ENCODE measurements around the gene GJA3. TPM values are rescaled to one million over a fixed set of nuclear protein-coding genes. Genes with fewer than 3 reads are reported as not detected.
A peak's percentile ranks its signal among the peaks of the same experiment; 100 is the strongest.

The GJA3 gene
- 0.56 and 0.84 TPM in 2 replicates for total RNA-seq (2014; rRNA removed; shearing (Covaris generic))
- 0.33 and 0.48 TPM in 2 replicates for polyA plus RNA-seq (2015; cell fraction: cytosol; rRNA removed)
- polyA plus RNA-seq (2015; cell fraction: nucleus; rRNA removed): 0.41 and 0.47 TPM in 2 replicates

DNA sequence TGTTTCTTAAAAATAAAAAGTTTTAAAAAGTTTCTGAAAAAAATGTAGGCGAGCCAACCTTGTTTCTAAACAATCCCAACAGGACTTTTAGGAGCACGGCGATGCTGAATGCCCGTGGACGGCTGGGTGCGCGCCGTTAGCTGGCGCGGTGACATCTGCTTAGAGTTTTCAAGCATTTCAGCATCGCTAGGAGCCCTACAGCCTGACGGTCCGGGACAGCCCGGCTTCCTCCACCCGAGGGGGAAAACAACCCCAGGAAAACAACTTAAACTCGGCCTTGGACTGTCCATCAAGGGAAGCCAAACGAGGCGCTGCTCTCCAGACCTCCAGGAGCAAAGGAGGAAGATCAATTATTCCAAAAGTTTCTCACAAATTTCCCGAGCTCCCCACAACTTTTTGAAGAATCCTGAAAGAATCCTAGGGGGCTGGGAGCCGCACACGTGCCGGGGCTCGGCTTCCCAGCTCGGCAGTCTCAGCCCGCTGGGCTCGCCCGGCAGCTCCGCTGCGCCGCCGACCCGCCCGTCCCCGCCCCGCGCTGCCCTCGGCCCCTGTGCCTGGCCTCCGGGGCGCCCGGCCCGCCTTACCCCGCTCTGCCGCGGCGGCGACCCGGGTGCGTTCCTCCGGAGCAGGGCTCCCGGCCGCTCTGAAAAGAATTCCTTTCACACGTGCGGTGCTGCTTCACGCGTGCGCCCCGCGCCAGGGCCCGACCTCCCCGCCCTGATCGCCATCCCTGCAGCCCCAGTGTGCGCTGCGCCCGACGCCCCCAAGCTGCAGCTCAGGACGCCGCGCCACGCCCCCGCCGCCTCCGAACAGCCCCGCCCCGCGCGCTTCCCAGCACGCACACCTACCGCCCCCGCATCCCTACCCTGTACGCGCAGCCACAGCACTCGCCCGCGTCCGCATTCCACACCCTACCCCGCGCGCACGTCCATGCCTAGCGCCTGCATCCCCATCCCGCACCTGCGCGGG, at the start of gene GJA3:
Gene GJA3 (minus strand): TSS at position 747 of the 969 bp plus-strand sequence. CDS start 17,764 bp downstream, outside the sequence.
- peak; percentile 27 for DNase-seq (ENCODE audit: low read depth)

GRCh38 chr13:20209948-20210347, 49.1 kb upstream of the GJA3 start:
- DNase-seq (ENCODE audit: low read depth): no peak

DNA sequence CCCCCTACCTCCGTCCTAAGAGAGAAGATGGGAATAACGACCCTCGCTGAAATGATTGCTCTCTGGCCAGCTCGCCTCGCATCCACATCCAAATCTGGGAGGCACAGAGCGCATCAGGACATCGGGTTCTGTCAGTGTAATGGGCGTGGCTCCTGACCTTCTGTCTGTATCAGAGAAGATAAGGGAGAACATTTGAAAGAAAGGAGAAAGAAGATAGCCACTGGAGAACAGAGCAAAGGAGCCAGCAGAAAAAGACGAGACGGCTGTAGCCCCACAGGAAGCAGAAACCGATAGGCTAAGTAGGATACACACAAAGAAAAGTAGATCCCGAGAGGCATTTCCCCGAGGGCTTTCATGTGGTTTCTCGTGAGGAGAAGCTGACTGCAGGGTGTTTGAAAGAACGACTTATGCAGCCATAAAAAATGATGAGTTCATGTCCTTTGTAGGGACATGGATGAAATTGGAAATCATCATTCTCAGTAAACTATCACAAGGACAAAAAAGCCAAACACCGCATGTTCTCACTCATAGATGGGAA, 45.9 kb upstream of the GJA3 start:
- DNase-seq (ENCODE audit: low read depth): no peak

DNA sequence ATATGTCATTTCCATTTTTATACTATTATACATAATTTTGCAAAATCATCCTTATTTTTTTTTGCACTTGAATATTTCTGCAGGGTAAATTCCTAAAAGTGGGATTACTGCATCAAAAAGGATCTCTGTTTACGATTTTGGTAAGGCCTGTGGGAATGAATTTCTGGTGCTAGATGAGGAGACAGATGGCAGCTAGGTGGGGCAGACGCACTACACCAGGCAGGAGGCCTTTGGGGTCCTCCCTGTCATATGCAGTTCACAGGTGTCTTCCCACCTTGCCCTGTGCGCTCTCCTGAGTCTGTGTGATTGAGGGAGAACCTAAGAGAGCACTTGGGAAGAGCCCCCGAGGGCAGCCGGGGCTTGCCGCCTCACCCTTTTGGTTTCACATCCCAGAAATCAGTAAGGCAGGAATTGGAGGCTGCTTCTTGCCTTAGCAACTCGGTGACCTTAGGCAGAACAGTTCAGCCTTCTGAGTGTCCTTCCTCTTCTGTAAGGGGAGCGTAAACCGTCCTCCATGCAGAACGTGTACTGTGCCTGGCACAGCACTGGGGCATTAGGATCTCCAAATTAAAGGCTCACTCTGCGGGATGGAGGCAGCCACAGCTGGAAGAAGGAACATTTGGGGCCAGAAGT, 45.3 kb upstream of the GJA3 start:
- no peak for DNase-seq (ENCODE audit: low read depth)

GRCh38 chr13:20198781-20199180, 37.9 kb upstream of the GJA3 start:
- no peak for DNase-seq (ENCODE audit: low read depth)

- peak; percentile 81 for DNase-seq (ENCODE audit: low read depth)
These were observed 36.5 kb upstream of the GJA3 start for GRCh38 chr13:20197361-20197834.

DNA sequence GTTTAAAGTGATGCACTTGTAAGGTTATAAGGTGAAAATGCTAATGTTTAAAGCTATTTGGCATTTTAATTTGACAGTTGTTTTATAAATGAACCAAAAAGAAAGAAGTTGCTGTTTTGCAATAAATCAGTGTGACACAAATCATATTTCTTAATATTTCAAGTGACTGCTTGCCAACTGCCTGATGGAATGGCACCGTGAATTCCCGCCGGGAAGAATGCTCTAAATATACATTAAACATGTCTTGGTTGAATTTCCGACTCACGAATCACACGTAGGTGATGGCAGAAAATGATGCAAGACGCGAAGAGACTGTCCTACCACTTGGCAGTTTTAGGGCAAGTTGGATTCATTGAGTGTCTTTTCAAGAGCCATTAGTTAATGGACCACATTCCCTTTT, 34.9 kb upstream of the GJA3 start:
- no peak for DNase-seq (ENCODE audit: low read depth)

- DNase-seq (ENCODE audit: low read depth): no peak
These were observed 33.2 kb upstream of the GJA3 start for GRCh38 chr13:20193907-20194631.

DNA sequence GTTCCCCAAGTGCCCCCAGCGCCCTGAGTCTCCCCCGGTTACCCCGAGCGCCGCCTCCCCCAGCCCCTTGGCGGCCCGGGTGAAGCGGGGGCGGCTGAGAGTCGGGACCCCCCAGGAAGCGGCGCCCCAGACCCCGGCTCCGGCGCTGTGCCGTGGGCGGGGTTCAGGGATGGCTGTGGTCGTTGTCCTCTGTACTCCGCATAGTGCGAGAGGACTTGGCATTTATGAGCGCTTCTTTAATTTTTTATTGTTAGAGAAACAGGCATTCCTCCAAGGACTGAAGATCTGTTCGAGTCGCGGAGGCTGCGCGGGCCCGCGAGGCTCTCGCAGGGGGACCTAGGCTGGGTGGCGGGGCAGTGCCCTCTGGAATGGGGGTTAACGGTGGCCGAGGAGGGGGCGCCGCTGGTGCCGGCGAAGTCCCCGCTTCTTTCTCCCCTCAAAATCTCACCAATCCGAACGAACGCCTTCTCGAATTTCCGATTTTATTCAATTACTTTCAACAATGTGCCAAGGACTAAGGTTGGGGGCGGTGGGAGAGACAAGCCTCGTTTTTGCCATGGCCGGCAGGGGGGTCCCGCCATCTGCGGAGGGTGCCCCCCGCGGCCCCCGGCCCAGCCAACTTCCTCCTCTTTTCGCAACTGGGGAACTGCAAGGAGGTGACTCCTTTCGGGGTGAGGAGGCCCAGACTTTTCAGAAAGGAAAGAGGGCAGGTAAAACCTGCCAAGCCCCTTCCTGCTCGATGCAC, 32.5 kb upstream of the GJA3 start:
- no peak for DNase-seq (ENCODE audit: low read depth)

- no peak for DNase-seq (ENCODE audit: low read depth)
These were observed 31.9 kb upstream of the GJA3 start, which contains the start of gene GJB2 for GRCh38 chr13:20192836-20193161. GJB2 (minus strand) TSS chr13:20192938; CDS start chr13:20189581, 3,357 bp downstream.

DNA sequence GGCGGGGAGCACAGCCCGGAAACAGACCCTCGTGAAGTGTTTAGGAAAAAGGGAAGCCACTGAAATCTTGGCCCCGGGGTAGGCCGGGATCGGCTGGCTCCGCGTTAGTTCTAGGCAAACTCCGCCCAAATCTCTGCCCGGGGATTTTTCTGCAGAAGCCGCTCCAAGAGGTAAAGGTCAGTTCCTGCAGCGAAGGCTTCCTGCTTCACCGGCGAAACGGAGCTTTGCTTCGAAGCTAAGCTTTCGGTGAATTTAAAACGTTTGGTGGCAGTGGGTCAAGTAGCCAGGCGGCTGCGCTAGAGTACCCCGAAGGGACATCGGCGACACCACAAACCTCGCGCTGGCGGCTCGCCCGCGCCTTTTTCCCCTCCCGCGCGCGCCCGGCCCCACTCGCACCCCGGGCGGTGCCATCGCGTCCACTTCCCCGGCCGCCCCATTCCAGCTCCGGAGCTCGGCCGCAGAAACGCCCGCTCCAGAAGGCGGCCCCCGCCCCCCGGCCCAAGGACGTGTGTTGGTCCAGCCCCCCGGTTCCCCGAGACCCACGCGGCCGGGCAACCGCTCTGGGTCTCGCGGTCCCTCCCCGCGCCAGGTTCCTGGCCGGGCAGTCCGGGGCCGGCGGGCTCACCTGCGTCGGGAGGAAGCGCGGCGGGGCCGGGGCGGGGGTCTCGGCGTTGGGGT, 31.4 kb upstream of the GJA3 start:
- peak; percentile 16 for DNase-seq (ENCODE audit: low read depth)

- DNase-seq (ENCODE audit: low read depth): peak; percentile 51
These were observed 30.7 kb upstream of the GJA3 start for GRCh38 chr13:20191311-20192157.

DNA sequence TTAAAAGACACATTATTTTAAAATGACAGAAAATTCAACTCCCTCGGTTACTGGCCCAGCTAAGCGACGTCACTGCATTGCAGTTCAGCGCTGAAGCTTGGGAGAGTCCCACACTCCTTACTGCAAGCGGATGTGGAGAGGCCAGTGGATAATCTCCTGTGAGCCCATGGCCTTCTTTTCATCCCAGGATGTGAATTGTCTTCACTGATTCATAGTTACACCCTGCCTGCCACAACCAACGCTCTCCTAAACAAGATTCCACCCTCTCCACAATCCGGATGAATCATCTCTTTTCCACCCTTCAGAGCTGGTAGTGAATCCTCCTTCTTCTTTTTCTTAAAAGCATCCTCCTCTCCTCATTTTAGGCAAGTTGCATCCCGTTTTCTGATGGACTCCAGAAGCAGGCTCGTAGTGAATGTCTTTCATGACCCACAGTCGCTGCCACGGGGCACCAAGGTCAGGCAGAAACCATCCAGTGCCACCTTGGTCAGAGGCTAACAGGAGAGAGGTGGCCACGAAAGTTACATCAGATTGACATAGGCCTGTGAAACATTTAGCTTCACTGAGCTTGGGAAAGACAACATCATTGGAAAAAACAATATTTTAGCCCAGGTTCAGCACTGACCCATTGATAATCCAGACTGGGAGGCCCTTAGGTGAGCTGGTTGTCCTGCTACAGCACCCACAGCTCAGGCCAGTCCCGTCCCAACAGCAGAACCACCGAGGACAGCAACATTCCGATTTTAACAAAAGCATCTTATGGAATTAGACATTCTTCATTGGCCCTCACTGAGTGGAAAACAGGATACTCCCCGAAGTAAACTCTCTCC, 29.8 kb upstream of the GJA3 start:
- DNase-seq (ENCODE audit: low read depth): peak; percentile 98

DNA sequence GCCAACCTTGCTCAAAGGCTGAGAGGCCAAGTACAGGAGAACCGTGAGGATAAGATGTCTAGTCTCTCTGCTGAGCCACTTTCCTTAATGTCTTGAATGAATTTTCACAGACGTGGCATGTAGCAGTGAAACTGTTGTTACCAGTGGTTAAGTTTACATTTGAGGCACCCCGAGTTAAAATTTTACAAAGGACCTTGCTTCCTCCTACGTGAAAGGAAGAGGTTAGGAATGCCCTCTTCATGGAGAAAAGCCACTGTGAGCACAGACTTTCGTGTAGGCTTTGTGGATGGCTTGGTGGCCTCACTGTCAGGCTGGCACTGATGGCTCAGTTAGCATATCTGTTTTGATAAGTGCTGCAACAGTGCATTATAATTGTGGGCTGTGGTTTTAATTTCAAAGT, 29.2 kb upstream of the GJA3 start:
- no peak for DNase-seq (ENCODE audit: low read depth)

DNA sequence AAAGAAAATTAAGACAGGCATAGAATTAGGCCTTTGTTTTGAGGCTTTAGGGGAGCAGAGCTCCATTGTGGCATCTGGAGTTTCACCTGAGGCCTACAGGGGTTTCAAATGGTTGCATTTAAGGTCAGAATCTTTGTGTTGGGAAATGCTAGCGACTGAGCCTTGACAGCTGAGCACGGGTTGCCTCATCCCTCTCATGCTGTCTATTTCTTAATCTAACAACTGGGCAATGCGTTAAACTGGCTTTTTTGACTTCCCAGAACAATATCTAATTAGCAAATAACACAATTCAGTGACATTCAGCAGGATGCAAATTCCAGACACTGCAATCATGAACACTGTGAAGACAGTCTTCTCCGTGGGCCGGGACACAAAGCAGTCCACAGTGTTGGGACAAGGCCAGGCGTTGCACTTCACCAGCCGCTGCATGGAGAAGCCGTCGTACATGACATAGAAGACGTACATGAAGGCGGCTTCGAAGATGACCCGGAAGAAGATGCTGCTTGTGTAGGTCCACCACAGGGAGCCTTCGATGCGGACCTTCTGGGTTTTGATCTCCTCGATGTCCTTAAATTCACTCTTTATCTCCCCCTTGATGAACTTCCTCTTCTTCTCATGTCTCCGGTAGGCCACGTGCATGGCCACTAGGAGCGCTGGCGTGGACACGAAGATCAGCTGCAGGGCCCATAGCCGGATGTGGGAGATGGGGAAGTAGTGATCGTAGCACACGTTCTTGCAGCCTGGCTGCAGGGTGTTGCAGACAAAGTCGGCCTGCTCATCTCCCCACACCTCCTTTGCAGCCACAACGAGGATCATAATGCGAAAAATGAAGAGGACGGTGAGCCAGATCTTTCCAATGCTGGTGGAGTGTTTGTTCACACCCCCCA, 28.1 kb upstream of the GJA3 start:
- DNase-seq (ENCODE audit: low read depth): no peak

DNA sequence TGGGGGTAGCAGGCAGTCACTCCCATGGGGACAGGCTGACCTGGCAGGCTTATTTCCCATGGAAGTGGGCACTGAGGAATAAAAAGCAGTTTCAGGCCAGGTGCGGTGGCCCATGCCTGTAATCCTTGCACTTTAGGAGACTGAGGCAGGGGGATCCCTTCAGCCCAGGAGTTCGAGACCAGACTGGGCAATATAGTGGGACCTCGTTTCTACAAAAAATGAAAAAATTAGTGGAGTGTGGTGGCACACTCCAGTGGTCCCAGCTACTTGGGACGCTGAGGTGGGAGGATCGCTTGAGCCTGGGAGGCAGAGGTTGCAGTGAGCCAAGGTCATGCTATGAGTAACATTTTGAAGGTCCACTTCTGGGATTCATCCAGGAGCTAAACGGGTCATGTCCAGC, 25.9 kb upstream of the GJA3 start:
- DNase-seq (ENCODE audit: low read depth): no peak

Measured in HT1080 (cell line).